Activated naive CD8-positive, alpha-beta T cell (primary cell): ENCODE results near the gene IGSF23.
A peak's percentile ranks its signal among the peaks of the same experiment; 100 is the strongest.
"Not testable (repeated sequence)": the region's sequence is repeated elsewhere in the genome, so short reads cannot be mapped to it uniquely, and the experiment has no call there.

Source experiments
- H3K27ac Mint-ChIP-seq: one replicate; pipeline ENCODE4 v1.8.0; 2021; ENCODE audit warnings: mixed read lengths
- H3K27me3 Mint-ChIP-seq: one replicate; pipeline ENCODE4 v1.8.0; 2021; ENCODE audit warnings: mixed read lengths
- H3K36me3 Mint-ChIP-seq: one replicate; pipeline ENCODE4 v1.8.0; 2021; ENCODE audit warnings: mixed read lengths
- H3K4me1 Mint-ChIP-seq: one replicate; pipeline ENCODE4 v1.8.0; 2021; ENCODE audit warnings: low read depth, mixed read lengths
- H3K4me3 Mint-ChIP-seq: one replicate; pipeline ENCODE4 v1.8.0; 2021; ENCODE audit warnings: mild to moderate bottlenecking, mixed read lengths
- H3K9me3 Mint-ChIP-seq: one replicate; pipeline ENCODE4 v1.8.0; 2021; ENCODE audit warnings: low read depth, mixed read lengths

Gene IGSF23

DNA sequence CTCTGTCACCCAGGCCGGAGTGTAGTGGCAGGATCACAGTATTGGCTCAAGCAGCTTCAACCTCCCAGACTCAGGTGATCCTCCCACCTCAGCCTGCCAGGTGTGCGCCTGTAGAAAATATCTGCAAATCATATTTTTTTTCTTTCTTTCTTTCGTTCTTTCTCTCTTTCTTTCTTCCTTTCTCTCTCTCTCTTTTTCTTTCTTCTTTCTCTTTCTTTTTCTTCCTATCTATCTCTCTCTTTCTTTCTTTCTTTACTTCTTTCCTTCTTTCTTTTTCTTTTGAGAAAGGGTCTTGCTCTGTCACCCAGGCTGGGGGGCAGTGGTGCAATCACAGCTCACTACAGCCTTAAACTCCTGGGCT, 16.3 kb upstream of the IGSF23 start:
- Mint-ChIP-seq H3K27me3 (peaks cover 12% of the 10 kb centered on the region), H3K9me3 (no peaks in the 10 kb centered on the region), H3K36me3 (no peaks in the 10 kb centered on the region), H3K27ac (no peak overlapping the region), H3K4me3 (no peak overlapping the region), H3K4me1 (no peaks in the 10 kb centered on the region)

- Mint-ChIP-seq H3K4me1 (no peaks in the 10 kb centered on the region), H3K36me3 (no peaks in the 10 kb centered on the region), H3K27ac (no peak overlapping the region), H3K9me3 (no peaks in the 10 kb centered on the region), H3K4me3 (no peak overlapping the region), H3K27me3 (peaks cover 8% of the 10 kb centered on the region)
These were observed 15.0 kb upstream of the IGSF23 start for GRCh38 chr19:44598355-44598754.

DNA sequence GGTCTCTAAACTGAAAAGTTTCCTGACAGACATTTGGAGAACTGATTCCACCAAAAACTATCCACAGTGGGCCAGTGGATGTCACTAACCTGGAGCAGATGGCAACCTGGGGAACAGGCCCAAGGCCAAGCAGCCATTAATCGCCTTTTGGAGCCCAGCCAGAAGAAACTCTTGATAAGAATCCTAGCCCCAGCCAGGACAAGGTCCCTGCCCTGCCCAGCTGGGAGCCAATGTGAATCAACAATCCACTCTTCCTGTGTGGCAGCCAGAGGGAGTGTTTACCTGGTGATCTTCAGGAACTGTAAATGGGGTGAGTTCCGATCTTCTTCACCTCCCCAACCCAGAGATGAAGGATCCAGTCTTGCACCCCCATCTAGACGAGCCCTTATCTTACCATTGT, 14.5 kb upstream of the IGSF23 start:
- H3K36me3 Mint-ChIP-seq, result no peaks in the 10 kb centered on the region

DNA sequence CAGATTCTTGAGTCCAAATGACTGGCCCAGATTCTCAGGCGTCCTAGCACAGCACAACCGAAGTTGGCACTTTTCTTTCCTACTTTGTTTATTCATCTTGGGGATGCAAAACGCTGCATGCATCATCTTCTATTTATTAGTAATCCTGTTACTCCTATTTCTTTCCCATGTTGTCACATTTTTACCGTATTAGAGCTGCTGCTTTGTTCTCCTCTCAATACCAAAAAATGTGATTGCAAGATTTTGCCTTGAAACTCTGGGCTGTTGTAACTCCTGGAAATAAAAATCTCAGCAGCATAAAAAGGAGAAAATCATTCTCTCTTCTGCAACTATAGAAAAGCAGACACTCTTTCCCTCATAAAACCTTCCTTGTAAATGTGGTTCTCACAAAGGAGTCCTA, 12.9 kb upstream of the IGSF23 start:
- no peaks in the 10 kb centered on the region for H3K9me3 Mint-ChIP-seq
- H3K27me3 Mint-ChIP-seq, result peaks cover 2% of the 10 kb centered on the region
- no peaks in the 10 kb centered on the region for H3K36me3 Mint-ChIP-seq
- no peaks in the 10 kb centered on the region for H3K4me1 Mint-ChIP-seq
- H3K27ac Mint-ChIP-seq, result no peak overlapping the region
- H3K4me3 Mint-ChIP-seq, result no peak overlapping the region

More for the DNA sequence above, 14.5 kb upstream of the IGSF23 start:
- Mint-ChIP-seq H3K27me3 (peaks cover 6% of the 10 kb centered on the region), H3K9me3 (no peaks in the 10 kb centered on the region), H3K4me1 (no peaks in the 10 kb centered on the region), H3K27ac (no peak overlapping the region), H3K4me3 (no peak overlapping the region)

- Mint-ChIP-seq H3K36me3 (no peaks in the 10 kb centered on the region), H3K4me3 (no peak overlapping the region), H3K27ac (no peak overlapping the region), H3K4me1 (peaks cover 11% of the 10 kb centered on the region), H3K27me3 (no peaks in the 10 kb centered on the region), H3K9me3 (no peaks in the 10 kb centered on the region)
These were observed 11.3 kb upstream of the IGSF23 start for GRCh38 chr19:44602081-44602480.

- no peak overlapping the region for H3K27ac Mint-ChIP-seq
- no peak overlapping the region for H3K4me3 Mint-ChIP-seq
- no peaks in the 10 kb centered on the region for H3K9me3 Mint-ChIP-seq
- peaks cover 21% of the 10 kb centered on the region for H3K4me1 Mint-ChIP-seq
- no peaks in the 10 kb centered on the region for H3K27me3 Mint-ChIP-seq
- no peaks in the 10 kb centered on the region for H3K36me3 Mint-ChIP-seq
These were observed 10.0 kb upstream of the IGSF23 start for GRCh38 chr19:44603201-44603945.

- Mint-ChIP-seq H3K36me3 (no peaks in the 10 kb centered on the region), H3K4me1 (peaks cover 21% of the 10 kb centered on the region), H3K4me3 (no peak overlapping the region), H3K27ac (no peak overlapping the region), H3K9me3 (no peaks in the 10 kb centered on the region), H3K27me3 (no peaks in the 10 kb centered on the region)
These were observed 9.1 kb upstream of the IGSF23 start for GRCh38 chr19:44604241-44604640.

GRCh38 chr19:44605547-44605946, 7.8 kb upstream of the IGSF23 start:
- H3K4me3 Mint-ChIP-seq, result no peak overlapping the region
- no peak overlapping the region for H3K27ac Mint-ChIP-seq
- peaks cover 21% of the 10 kb centered on the region for H3K4me1 Mint-ChIP-seq
- no peaks in the 10 kb centered on the region for H3K9me3 Mint-ChIP-seq
- no peaks in the 10 kb centered on the region for H3K27me3 Mint-ChIP-seq
- H3K36me3 Mint-ChIP-seq, result no peaks in the 10 kb centered on the region

GRCh38 chr19:44607049-44607448, 6.3 kb upstream of the IGSF23 start:
- no peaks in the 10 kb centered on the region for H3K36me3 Mint-ChIP-seq
- no peaks in the 10 kb centered on the region for H3K27me3 Mint-ChIP-seq
- H3K4me3 Mint-ChIP-seq, result peak overlapping the region; percentile 42
- H3K9me3 Mint-ChIP-seq, result no peaks in the 10 kb centered on the region
- H3K4me1 Mint-ChIP-seq, result peaks cover 21% of the 10 kb centered on the region
- peak overlapping the region; percentile 78 for H3K27ac Mint-ChIP-seq

- no peak overlapping the region for H3K27ac Mint-ChIP-seq
- no peaks in the 10 kb centered on the region for H3K27me3 Mint-ChIP-seq
- peaks cover 21% of the 10 kb centered on the region for H3K4me1 Mint-ChIP-seq
- no peaks in the 10 kb centered on the region for H3K36me3 Mint-ChIP-seq
- H3K9me3 Mint-ChIP-seq, result no peaks in the 10 kb centered on the region
- no peak overlapping the region for H3K4me3 Mint-ChIP-seq
These were observed 5.4 kb upstream of the IGSF23 start for GRCh38 chr19:44607917-44608316.

DNA sequence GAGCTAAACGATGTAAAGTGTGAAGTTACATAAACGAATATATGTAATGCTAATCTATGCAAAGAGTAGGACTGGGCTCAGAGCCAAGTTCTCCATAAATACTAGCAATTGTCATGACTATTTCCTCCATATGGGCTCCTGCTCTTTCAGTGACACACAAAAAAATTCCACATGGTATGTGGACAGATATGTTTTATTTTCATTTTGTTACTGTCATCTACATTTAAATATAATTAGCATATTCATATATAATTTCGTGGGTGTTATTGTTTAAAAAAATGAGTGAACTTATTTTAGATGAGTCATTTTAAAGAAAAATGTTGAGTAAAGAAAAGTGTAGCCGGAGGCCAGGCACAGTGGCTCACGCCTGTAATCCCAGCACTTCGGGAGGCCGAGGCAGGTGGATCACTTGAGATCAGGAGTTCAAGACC, 5.0 kb upstream of the IGSF23 start:
- Mint-ChIP-seq H3K4me1 (peaks cover 21% of the 10 kb centered on the region), H3K36me3 (no peaks in the 10 kb centered on the region), H3K4me3 (no peak overlapping the region), H3K27me3 (no peaks in the 10 kb centered on the region), H3K27ac (no peak overlapping the region), H3K9me3 (no peaks in the 10 kb centered on the region)

DNA sequence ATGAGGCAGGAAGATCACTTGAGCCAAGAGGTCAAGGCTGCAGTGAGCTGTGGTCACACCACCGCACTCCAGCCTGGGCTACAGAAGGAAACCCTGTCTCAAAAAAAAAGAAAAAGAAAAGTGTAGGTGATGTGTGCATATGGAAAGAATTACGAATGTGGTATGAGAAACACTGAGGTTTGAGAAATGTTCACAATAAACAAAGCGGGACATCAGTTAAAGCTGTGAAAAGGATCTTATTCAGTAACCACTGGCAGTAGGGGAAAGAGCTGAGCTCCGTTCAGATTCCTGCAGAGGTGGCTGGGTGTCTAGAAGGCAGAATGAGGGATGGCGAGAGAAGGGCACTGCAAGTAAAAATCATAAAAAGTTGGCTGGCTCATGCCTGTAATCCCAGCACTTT, 4.1 kb upstream of the IGSF23 start:
- Mint-ChIP-seq H3K27me3 (no peaks in the 10 kb centered on the region), H3K27ac (no peak overlapping the region), H3K36me3 (no peaks in the 10 kb centered on the region), H3K9me3 (no peaks in the 10 kb centered on the region), H3K4me1 (peaks cover 21% of the 10 kb centered on the region), H3K4me3 (no peak overlapping the region)

- H3K27ac Mint-ChIP-seq, H3K36me3 Mint-ChIP-seq, H3K4me3 Mint-ChIP-seq, H3K27me3 Mint-ChIP-seq, H3K9me3 Mint-ChIP-seq: not testable (repeated sequence)
- peaks cover 21% of the 10 kb centered on the region for H3K4me1 Mint-ChIP-seq
These were observed 2.9 kb upstream of the IGSF23 start for GRCh38 chr19:44610497-44610896.

DNA sequence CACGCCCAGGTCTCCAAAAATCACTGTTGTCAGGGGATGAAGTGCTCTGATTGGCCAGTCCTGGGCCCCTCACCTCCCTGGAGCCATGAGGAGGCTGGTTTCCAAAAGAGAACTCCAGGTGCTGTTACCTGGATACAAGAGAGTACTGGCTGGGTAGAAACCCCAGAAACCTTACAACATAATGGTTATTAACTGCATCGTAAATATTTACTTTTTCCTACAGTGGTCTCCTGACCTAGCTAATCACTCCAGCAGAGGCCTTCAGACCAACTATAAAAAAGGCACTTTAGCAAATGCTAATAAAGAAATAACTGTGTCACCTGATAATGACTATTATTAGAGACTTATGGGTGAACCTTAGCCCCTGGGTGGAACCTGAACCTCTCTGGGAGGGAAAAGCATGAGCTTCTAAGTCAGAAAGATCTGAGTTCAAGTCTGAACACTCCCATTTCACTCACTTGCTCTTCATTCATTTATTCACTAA, 1.5 kb upstream of the IGSF23 start:
- H3K9me3 Mint-ChIP-seq, result no peaks in the 10 kb centered on the region
- H3K4me1 Mint-ChIP-seq, result peaks cover 12% of the 10 kb centered on the region
- H3K4me3 Mint-ChIP-seq, result no peak overlapping the region
- H3K36me3 Mint-ChIP-seq, result no peaks in the 10 kb centered on the region
- H3K27ac Mint-ChIP-seq, result no peak overlapping the region
- no peaks in the 10 kb centered on the region for H3K27me3 Mint-ChIP-seq

DNA sequence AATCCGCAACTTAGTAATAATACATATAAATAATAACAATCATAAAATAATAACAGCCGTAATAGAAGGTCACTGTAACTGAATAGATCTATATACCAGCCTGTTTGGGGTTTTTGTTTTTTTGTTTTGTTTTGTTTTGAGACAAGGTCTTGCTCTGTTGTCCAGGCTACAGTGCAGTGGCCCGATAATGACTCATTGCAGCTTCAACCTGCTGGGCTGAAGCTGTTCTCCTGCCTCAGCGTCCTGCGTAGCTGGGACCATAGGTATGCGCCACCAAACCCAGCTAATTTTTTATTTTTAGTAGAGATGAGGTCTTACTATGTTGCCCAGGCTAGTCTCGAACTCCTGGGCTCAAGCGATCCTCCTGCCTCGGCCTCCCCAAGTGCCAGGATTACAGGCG, 950 bp downstream of the IGSF23 start:
- Mint-ChIP-seq H3K36me3 (no peaks in the 10 kb centered on the region), H3K27me3 (no peaks in the 10 kb centered on the region), H3K27ac (no peak overlapping the region), H3K4me3 (no peak overlapping the region), H3K4me1 (no peaks in the 10 kb centered on the region), H3K9me3 (no peaks in the 10 kb centered on the region)

- Mint-ChIP-seq H3K27ac (no peak overlapping the region), H3K9me3 (no peaks in the 10 kb centered on the region), H3K4me1 (no peaks in the 10 kb centered on the region), H3K4me3 (no peak overlapping the region), H3K36me3 (no peaks in the 10 kb centered on the region), H3K27me3 (no peaks in the 10 kb centered on the region)
These were observed 2.5 kb downstream of the IGSF23 start for GRCh38 chr19:44615863-44616247.
